Testis (tissue), 2 donors: Measurements from ENCODE around the gene CD300LG.

ENCODE experiments used
- POLR2A ChIP-seq: fragments of 450-650 bp; IDR thresholded peaks from one replicate; pipeline ENCODE4 v1.6.1; 2017; ENCODE audit warnings: antibody characterized with exemption, mild to moderate bottlenecking, moderate library complexity
- TF ChIP-seq, protein P1 (sequence below), 3 experiments: fragments of 450-650 bp in 2 of 3; fragments of 200-600 bp in 1 of 3; sonication (generic) in 1 of 3; IDR thresholded peaks; one replicate each; pipeline ENCODE4 v1.5.1; 2016 to 2019; ENCODE audit warnings: antibody characterized with exemption in 3 of 3, mild to moderate bottlenecking in 2 of 3, moderate library complexity in 1 of 3

DNA sequence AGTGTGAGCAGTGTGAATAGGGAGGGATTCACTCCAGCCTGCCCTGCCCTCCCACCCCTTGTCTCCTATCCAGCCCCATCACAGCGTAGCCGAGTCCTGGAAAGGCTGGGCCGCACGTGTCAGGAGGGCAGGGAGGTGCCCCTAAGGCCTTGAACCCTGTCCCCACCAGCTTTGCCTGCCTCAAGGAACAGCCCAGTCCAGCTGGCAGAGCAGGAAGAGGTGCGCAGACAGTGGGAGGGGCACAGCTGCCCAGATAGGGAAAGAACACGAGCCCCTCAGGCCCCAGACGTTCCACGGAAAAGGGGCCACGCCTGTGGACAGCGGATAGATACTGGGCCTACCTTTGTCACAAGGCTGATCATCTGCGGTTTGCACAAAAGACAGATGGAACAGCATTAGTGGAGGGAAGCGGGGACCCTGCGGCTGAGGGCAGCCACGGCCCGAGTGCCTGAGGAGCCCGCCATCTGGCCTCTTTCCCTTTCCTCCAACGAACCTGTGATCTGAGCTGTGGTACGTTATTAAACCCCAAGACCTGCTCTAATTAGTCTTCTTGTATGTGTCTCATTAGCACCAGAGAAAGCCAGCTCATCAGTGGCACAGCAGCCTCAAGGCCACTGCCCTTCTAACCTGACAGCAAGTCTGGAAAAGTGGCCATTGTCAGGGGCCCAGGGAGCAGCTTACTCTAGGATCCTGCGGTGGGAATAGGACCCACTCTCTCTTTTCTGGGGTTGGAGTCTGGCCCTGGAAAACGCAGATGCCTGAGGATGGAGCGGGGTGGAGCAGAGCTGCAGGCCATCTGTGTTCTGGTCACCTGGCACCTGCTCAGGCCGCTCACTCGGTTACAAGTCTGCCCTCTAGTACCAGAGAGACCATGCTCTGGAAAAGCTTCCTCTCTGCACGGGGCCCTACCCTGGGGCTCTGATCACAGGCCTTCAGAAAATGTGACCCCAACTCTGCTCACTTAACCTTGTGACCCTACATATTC is 30.3 kb upstream of the CD300LG start:
- TF ChIP-seq POLR2A, result no peak
- TF ChIP-seq, protein P1, sequence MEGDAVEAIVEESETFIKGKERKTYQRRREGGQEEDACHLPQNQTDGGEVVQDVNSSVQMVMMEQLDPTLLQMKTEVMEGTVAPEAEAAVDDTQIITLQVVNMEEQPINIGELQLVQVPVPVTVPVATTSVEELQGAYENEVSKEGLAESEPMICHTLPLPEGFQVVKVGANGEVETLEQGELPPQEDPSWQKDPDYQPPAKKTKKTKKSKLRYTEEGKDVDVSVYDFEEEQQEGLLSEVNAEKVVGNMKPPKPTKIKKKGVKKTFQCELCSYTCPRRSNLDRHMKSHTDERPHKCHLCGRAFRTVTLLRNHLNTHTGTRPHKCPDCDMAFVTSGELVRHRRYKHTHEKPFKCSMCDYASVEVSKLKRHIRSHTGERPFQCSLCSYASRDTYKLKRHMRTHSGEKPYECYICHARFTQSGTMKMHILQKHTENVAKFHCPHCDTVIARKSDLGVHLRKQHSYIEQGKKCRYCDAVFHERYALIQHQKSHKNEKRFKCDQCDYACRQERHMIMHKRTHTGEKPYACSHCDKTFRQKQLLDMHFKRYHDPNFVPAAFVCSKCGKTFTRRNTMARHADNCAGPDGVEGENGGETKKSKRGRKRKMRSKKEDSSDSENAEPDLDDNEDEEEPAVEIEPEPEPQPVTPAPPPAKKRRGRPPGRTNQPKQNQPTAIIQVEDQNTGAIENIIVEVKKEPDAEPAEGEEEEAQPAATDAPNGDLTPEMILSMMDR (IDR thresholded peaks at IDR 0.05), result no peak
